Limb (tissue), 2 donors: Measurements from ENCODE around the gene WDCP.
"Not testable (repeated sequence)": the region's sequence is repeated elsewhere in the genome, so short reads cannot be mapped to it uniquely, and the experiment has no call there.

Experiments
- DNase-seq, 2 donors: peaks; one replicate each; pipeline ENCODE4 v3.0.0-alpha.2; 2016; ENCODE audit errors: extremely low spot score in 2 of 2

WDCP gene

DNA sequence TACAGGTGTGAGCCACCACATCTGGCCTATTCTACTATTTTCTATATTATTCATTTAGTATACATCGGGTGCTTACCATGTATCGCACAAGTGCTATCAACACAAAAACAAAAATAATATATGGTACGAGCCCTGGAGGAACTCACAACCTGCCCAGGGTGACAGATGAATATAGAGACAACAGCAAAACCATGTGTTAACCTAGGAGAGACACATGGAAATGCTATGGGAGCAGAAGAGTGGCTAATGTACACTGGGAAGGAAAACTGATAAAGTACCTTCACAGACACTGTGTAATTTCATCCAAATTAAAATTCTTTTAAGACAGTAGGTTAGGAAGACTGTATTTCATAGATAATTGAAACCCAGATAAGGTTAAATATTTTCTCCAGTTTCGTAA lies 25.1 kb upstream of the WDCP start:
- DNase-seq, result no peak

DNA sequence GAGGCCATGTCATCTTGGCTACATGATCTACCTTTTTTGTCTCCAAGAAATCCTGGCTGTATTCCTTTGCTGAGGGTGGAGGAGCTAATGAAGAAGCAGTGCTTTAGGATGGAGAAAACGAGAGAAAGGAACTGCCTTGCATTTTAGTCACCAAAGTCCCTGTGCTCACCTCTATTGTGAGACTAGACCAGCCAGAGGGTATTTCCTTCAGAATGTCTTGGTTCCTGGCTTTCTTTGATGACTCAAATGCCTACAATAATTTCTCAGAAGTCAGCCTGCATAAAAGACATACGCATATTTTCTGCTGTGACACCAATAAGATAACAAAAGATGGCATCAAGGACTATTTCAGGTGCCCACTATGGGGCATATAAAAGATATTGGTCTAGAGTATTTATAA lies 18.1 kb upstream of the WDCP start:
- DNase-seq, result no peak

- no peak for DNase-seq
Measured at GRCh38 chr2:24058564-24059271, 11.5 kb upstream of the WDCP start.

- DNase-seq, result no peak
Measured at GRCh38 chr2:24055750-24056149, 8.6 kb upstream of the WDCP start.

GRCh38 chr2:24054366-24055010 lies 7.3 kb upstream of the WDCP start:
- no peak for DNase-seq

GRCh38 chr2:24052951-24053350 lies 5.8 kb upstream of the WDCP start:
- no peak for DNase-seq

GRCh38 chr2:24051833-24052232 lies 4.6 kb upstream of the WDCP start:
- no peak for DNase-seq

- peak in 1 of 2 donors; percentile 63 for DNase-seq
Measured at GRCh38 chr2:24050041-24050979, 3.1 kb upstream of the WDCP start.

DNA sequence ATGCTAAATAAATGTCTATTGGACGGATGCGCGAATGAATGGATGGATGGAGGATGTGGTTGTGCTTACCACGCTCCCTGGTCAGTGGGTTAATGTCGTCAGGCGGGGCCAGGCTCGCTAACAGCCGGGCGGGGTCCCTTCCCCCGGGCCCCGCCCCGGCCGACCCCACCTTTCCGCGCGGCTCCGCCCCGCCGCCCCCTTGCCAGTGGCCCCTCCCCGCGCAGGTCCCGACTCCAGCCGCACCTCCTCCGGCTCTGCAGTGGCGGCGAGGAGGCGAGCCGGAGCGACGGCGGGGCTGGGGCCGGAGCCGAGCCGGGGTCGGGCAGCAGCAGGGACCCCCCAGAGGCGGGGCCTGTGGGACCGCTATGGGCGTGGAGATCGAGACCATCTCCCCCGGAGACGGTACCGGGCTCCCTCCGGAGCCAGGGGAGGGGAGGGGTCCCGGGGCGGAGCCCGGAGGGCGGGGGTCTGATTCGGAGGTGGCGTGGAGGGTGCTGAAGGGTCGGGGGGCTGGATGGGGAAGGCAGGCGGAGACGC lies 2.4 kb upstream of the WDCP start, which contains the start of gene FKBP1B:
TSS of gene FKBP1B (plus strand) at position 257 of the 537 bp plus-strand sequence. CDS start at position 366, 109 bp downstream.
- DNase-seq, result peak; percentile 18 to 80

- DNase-seq, result peak in 1 of 2 donors; percentile 32
Measured at GRCh38 chr2:24048769-24049484, 1.7 kb upstream of the WDCP start.

- DNase-seq, result no peak
Measured at GRCh38 chr2:24047703-24048033, 477 bp upstream of the WDCP start.

GRCh38 chr2:24046599-24046929 lies 627 bp downstream of the WDCP start:
- DNase-seq, result no peak

- DNase-seq, result no peak
Measured at GRCh38 chr2:24045511-24046508, 1.4 kb downstream of the WDCP start.

DNA sequence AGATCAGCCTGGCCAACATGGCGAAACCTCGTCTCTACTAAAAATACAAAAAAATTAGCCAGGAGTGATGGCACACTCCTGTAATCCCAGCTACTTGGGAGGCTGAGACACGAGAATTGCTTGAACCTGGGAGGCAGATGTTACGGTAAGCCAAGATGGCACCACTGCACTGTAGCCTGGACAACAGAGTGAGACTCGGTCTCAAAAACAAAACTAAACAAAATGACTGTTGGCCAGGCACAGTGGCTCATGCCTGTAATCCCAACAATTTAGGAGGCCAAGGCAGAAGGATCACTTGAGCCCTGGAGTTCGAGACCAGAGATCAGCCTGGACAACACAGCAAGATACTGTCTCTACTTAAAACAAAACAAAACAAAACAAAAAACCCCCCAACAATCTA lies 4.1 kb downstream of the WDCP start:
- DNase-seq, result not testable (repeated sequence)

DNA sequence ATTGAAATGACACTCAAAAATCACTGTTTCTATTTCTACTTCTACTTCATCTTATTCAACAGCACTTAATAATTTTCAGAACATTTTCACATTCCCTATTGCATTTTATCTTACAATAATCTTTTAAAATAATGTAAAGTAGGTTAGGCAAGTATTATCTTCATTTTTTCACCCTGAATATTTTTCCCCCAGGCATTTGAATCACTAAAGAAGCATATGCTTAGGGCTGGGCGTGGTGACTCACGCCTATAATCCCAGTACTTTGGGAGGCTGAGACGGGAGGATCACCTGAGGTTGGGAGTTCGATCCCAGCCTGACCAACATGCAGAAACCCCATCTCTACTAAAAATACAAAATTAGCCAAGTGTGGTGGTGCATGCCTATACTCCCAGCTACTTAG lies 6.7 kb downstream of the WDCP start:
- DNase-seq, result no peak

DNA sequence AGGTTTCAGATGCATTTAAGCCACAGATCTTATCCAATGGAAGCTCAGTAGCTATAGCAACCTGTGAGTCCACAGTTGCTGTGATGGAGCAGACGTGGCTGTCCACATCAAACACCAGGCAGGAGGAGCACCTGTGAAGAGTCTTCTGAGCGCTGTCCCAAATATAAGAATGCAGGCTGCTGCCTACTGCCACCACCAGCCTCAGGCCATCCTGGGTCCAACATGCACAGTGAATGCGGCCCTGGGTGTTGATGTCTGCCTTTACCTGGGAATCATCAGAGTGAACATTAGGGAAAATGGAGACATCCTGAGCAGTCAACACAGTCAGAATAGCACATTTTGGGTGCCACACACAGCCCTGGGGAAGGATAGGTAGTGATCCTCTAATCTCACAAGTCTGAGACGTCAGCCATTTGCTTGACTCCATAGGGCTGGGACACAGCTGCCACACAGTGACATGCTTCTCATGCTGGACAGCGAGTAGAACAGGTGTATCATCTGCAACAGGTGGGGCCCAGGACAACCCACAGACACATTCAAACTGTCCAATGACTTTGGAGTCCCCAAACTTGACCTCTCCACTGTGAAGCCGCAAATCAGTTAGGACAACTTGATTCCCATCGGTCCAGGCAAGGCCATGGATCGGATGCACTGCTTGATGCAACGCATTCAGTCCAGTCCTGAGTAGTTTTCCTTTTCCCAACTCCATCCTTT lies 8.2 kb downstream of the WDCP start:
- DNase-seq, result no peak

DNA sequence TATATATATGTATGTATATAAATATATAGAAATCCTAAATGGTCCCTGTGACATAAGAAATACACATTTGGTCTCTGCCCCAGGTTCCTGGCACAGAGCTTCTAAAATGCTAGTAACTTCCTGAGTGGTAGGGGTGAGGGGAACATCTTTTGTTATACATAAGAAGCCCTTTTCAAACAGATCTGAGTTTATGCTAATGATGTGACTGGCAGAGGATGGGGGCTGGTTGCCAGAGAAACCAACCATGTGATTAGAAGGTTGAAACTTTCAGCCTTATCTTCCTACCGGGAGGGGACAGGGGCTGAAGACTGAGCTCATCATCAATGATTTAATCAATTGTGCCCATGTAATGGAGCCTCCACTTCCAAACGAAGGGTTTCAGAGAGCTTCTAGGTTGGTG lies 21.0 kb downstream of the WDCP start:
- no peak for DNase-seq

- DNase-seq, result no peak
Measured at GRCh38 chr2:24024996-24025663, 22.1 kb downstream of the WDCP start.

- no peak for DNase-seq
Measured at GRCh38 chr2:24024018-24024417, 23.2 kb downstream of the WDCP start.
